Common myeloid progenitor, CD34-positive (primary cell): Measurements from ENCODE around the gene ADGRF3.
"Not testable (repeated sequence)": the region's sequence is repeated elsewhere in the genome, so short reads cannot be mapped to it uniquely, and the experiment has no call there.

Source experiments
- CTCF ChIA-PET: fragments of 350-600 bp; sonication (Branson Sonifier 250); formaldehyde crosslinking; loops from one replicate; lab custom pipeline; 2021; ENCODE audit warnings: antibody characterized with exemption; lab: Charles Lee
- POLR2A ChIA-PET: fragments of 350-600 bp; sonication (Branson Sonifier 250); formaldehyde crosslinking; loops from one replicate; lab custom pipeline; 2021; ENCODE audit warnings: antibody characterized with exemption; lab: Charles Lee
- DNase-seq, 3 donors: peaks; one replicate each; pipeline versions ENCODE4 v3.0.0 to v3.0.0-alpha.2; 2013
- H3K27ac ChIP-seq, 2 experiments: 1 replicate in 1 of 2; 2 replicates in 1 of 2; pipeline ENCODE4 v1.7.0; 2013; ENCODE audit warnings: inconsistent platforms in 2 of 2, low read length in 2 of 2, mild to moderate bottlenecking in 2 of 2, low read depth in 1 of 2, moderate library complexity in 1 of 2; ENCODE audit not compliant: severe bottlenecking in 2 of 2, insufficient read depth in 1 of 2, poor library complexity in 1 of 2
- H3K27me3 ChIP-seq, 5 experiments: replicated peaks in 2 of 5; 1 replicate in 3 of 5; 2 replicates in 2 of 5; pipeline versions ENCODE4 v1.6.1 to v1.7.0; 2013; ENCODE audit warnings: low read length in 4 of 5, mild to moderate bottlenecking in 2 of 5, moderate library complexity in 2 of 5, inconsistent platforms in 1 of 5; ENCODE audit not compliant: insufficient read depth in 5 of 5, control insufficient read depth in 4 of 5
- H3K36me3 ChIP-seq, 4 experiments: 1 replicate in 2 of 4; 2 replicates in 2 of 4; pipeline versions ENCODE4 v1.6.1 to v1.7.0; 2013; ENCODE audit warnings: low read length in 3 of 4, control low read depth in 1 of 4, mild to moderate bottlenecking in 1 of 4; ENCODE audit not compliant: control insufficient read depth in 4 of 4, insufficient read depth in 4 of 4
- H3K4me1 ChIP-seq, 4 experiments: 1 replicate in 3 of 4; 2 replicates in 1 of 4; pipeline versions ENCODE4 v1.6.1 to v1.7.1; 2013; ENCODE audit warnings: low read length in 3 of 4, mild to moderate bottlenecking in 3 of 4, control low read depth in 1 of 4, inconsistent platforms in 1 of 4, moderate library complexity in 1 of 4; ENCODE audit not compliant: control insufficient read depth in 4 of 4, insufficient read depth in 4 of 4; ENCODE audit errors: control extremely low read depth in 1 of 4
- H3K4me3 ChIP-seq, 7 experiments: 1 replicate in 4 of 7; 2 replicates in 3 of 7; pipeline versions ENCODE4 v1.5.1 to v1.7.0; 2013; ENCODE audit warnings: mild to moderate bottlenecking in 7 of 7, low read length in 6 of 7, moderate library complexity in 6 of 7, inconsistent platforms in 2 of 7, low read depth in 2 of 7, control low read depth in 1 of 7; ENCODE audit not compliant: insufficient read depth in 4 of 7, control insufficient read depth in 1 of 7; ENCODE audit errors: extremely low read depth in 1 of 7
- H3K9me3 ChIP-seq, 5 experiments: 1 replicate in 4 of 5; 2 replicates in 1 of 5; pipeline versions ENCODE4 v1.6.1 to v1.7.1; 2013; ENCODE audit warnings: low read length in 4 of 5, mild to moderate bottlenecking in 2 of 5, inconsistent platforms in 1 of 5, low read depth in 1 of 5, moderate library complexity in 1 of 5; ENCODE audit not compliant: control insufficient read depth in 4 of 5, insufficient read depth in 2 of 5; ENCODE audit errors: control extremely low read depth in 1 of 5
- WGBS: methylation state at CpG from one replicate; pipeline ENCODE4 v1.1.5; 2013; ENCODE audit not compliant: insufficient coverage; 5-methylcytosine and 5-hydroxymethylcytosine counted together

The ADGRF3 gene

GRCh38 chr2:26380281-26380680 lies 33.7 kb upstream of the ADGRF3 start:
- Histone ChIP-seq H3K36me3 (peaks cover 10 to 46% (median 33%) of the 10 kb centered on the region in 4 experiments), H3K27ac (no peak overlapping the region), H3K4me3 (no peak overlapping the region), H3K4me1 (no peaks in the 10 kb centered on the region), H3K27me3 (no peaks in the 10 kb centered on the region), H3K9me3 (no peaks in the 10 kb centered on the region)
- no CpG with 5 or more reads among the region's 2 CpGs for WGBS
- POLR2A ChIA-PET = no interaction called here
- CTCF ChIA-PET = no interaction called here
- no peak for DNase-seq

DNA sequence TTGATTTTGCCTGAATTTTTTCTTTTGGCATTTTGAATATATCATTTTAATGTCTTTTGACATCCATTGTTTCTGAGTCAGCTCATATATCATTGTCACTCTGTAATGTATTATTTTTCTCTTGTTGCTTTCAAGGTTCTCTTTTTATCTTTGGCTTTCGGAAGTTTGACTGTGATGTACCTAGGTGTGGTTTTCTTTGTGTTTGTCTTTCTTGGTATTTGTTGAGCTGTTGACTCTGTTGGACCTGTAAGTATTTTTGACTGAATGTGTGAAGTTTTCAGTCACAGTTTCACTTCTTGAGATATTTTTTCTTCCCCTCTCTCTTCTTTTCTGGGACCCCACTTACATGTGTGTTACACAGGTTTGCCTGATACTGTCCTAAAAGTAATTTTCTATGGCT lies 30.2 kb upstream of the ADGRF3 start:
- H3K27ac ChIP-seq = no peak overlapping the region
- no peaks in the 10 kb centered on the region for H3K9me3 ChIP-seq
- CTCF ChIA-PET = no interaction called here
- no CpG with 5 or more reads among the region's 1 CpG for WGBS
- H3K4me1 ChIP-seq = no peaks in the 10 kb centered on the region
- DNase-seq = no peak
- POLR2A ChIA-PET = no interaction called here
- H3K4me3 ChIP-seq = no peak overlapping the region
- H3K36me3 ChIP-seq = peaks cover 14 to 62% (median 48%) of the 10 kb centered on the region in 4 experiments
- H3K27me3 ChIP-seq = no peaks in the 10 kb centered on the region

DNA sequence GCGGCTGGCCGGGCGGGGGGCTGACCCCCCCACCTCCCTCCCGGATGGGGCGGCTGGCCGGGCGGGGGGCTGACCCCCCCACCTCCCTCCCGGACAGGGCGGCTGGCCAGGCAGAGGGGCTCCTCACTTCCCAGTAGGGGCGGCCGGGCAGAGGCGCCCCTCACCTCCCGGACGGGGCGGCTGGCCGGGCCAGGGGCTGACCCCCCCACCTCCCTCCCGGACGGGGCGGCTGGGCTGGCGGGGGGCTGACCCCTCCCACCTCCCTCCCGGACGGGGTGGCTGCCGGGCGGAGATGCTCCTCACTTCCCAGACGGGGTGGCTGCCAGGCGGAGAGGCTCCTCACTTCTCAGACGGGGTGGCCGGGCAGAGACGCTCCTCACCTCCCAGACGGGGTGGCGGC lies 24.3 kb upstream of the ADGRF3 start:
- H3K27me3 ChIP-seq, H3K9me3 ChIP-seq, H3K4me1 ChIP-seq, CTCF ChIA-PET, H3K4me3 ChIP-seq, H3K27ac ChIP-seq, POLR2A ChIA-PET, DNase-seq: not testable (repeated sequence)
- no CpG with 5 or more reads among the region's 31 CpGs for WGBS
- H3K36me3 ChIP-seq = peaks cover 11 to 67% (median 44%) of the 10 kb centered on the region in 4 experiments

DNA sequence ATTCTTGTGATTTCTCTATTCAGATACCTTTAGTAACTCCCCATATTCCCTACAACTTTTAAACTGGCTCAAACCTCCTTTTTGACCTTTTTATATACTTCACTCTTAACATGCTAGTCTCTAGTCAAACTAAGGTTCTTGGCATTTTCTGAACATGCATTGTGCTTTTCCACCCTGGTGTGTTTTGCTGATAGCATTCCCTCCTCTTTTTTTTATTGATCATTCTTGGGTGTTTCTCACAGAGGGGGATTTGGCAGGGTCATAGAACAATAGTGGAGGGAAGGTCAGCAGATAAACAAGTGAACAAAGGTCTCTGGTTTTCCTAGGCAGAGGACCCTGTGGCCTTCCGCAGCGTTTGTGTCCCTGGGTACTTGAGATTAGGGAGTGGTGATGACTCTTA lies 23.1 kb upstream of the ADGRF3 start:
- H3K27me3 ChIP-seq, H3K9me3 ChIP-seq, H3K4me3 ChIP-seq, H3K4me1 ChIP-seq, DNase-seq, CTCF ChIA-PET, H3K27ac ChIP-seq, POLR2A ChIA-PET: not testable (repeated sequence)
- H3K36me3 ChIP-seq = peaks cover 11 to 65% (median 38%) of the 10 kb centered on the region in 4 experiments
- no CpG with 5 or more reads among the region's 2 CpGs for WGBS

GRCh38 chr2:26366957-26367356 lies 20.4 kb upstream of the ADGRF3 start:
- peaks cover 7 to 42% (median 24%) of the 10 kb centered on the region in 4 experiments for H3K36me3 ChIP-seq
- H3K4me1 ChIP-seq = no peaks in the 10 kb centered on the region
- DNase-seq = no peak
- ChIA-PET POLR2A (no interaction called here), CTCF (no interaction called here)
- H3K4me3 ChIP-seq = no peak overlapping the region
- WGBS = no CpG with 5 or more reads among the region's 5 CpGs
- H3K9me3 ChIP-seq = no peaks in the 10 kb centered on the region
- no peaks in the 10 kb centered on the region for H3K27me3 ChIP-seq
- H3K27ac ChIP-seq = no peak overlapping the region

DNA sequence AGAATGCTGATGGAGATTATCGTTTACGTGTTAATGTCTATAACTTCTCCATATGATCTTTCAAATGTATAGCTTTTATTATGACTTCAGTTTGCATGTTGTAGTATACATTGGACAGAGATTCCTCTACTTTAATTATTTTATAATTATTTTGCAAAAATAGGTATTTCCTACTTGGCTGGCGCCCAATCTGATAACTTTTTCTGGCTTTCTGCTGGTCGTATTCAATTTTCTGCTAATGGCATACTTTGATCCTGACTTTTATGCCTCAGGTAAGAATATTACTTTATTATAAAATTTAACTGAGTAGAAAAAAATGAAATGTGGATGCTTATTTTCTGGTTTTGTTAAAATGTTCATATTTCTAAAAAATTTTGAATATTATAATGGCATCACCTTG lies 18.1 kb upstream of the ADGRF3 start:
- Histone ChIP-seq H3K4me3 (no peak overlapping the region), H3K9me3 (no peaks in the 10 kb centered on the region), H3K27me3 (no peaks in the 10 kb centered on the region), H3K27ac (no peak overlapping the region), H3K36me3 (peaks cover 7 to 39% (median 23%) of the 10 kb centered on the region in 4 experiments), H3K4me1 (no peaks in the 10 kb centered on the region)
- no peak for DNase-seq
- ChIA-PET POLR2A (no interaction called here), CTCF (no interaction called here)
- no CpG with 5 or more reads among the region's 4 CpGs for WGBS

- Histone ChIP-seq H3K36me3 (peaks cover 5 to 32% (median 20%) of the 10 kb centered on the region in 4 experiments), H3K27me3 (no peaks in the 10 kb centered on the region), H3K9me3 (no peaks in the 10 kb centered on the region), H3K4me1 (no peaks in the 10 kb centered on the region), H3K4me3 (no peak overlapping the region), H3K27ac (no peak overlapping the region)
- CTCF ChIA-PET = interaction anchor here (1.1 kb wide), 1 partner anchor 140 kb away, joined by 3 read pairs; no protein-coding TSS in a partner anchor
- POLR2A ChIA-PET = interaction anchor here (0.7 kb wide), 1 partner anchor 19 kb away, joined by 4 read pairs; no protein-coding TSS in a partner anchor
- no peak for DNase-seq
- no CpG with 5 or more reads among the region's 3 CpGs for WGBS
Observed at GRCh38 chr2:26363958-26364357, 17.4 kb upstream of the ADGRF3 start.
